Neural cell (in vitro differentiated cells): Measurements from ENCODE around the gene MSX2.

Experiments
- CTCF ChIP-seq: fragments of 450-650 bp; IDR thresholded peaks from 2 replicates; pipeline ENCODE4 v1.5.1; 2014; ENCODE audit warnings: antibody characterized with exemption, mild to moderate bottlenecking, moderate library complexity; ENCODE audit not compliant: poor library complexity, severe bottlenecking
- EP300 ChIP-seq: fragments of 450-650 bp; conservative IDR thresholded peaks from 2 replicates; pipeline ENCODE4 v1.6.1; 2014; ENCODE audit warnings: antibody characterized with exemption, mild to moderate bottlenecking, moderate library complexity; ENCODE audit not compliant: poor library complexity, severe bottlenecking
- EZH2 ChIP-seq: fragments of 200-600, 300-800 bp; shearing (Covaris generic), sonication (generic); IDR thresholded peaks from 2 replicates; pipeline ENCODE4 v1.6.1; 2014; ENCODE audit warnings: antibody characterized with exemption, low read length, borderline replicate concordance, mild to moderate bottlenecking; ENCODE audit not compliant: insufficient read depth, poor library complexity, severe bottlenecking
- MXI1 ChIP-seq: fragments of 450-650 bp; conservative IDR thresholded peaks from 2 replicates; pipeline ENCODE4 v1.6.1; 2014; ENCODE audit warnings: antibody characterized with exemption, mild to moderate bottlenecking; ENCODE audit not compliant: poor library complexity, severe bottlenecking
- POLR2AphosphoS5 ChIP-seq: IDR thresholded peaks from 2 replicates; pipeline ENCODE4 v1.6.1; 2012
- RAD21 ChIP-seq: fragments of 450-650 bp; conservative IDR thresholded peaks from 2 replicates; pipeline ENCODE4 v1.6.1; 2014; ENCODE audit warnings: antibody characterized with exemption, mild to moderate bottlenecking, moderate library complexity
- REST ChIP-seq: IDR thresholded peaks from 2 replicates; pipeline ENCODE4 v1.6.1; 2012; ENCODE audit warnings: borderline replicate concordance
- TAF1 ChIP-seq: IDR thresholded peaks from 2 replicates; pipeline ENCODE4 v1.6.1; 2012; ENCODE audit warnings: low read depth

GRCh38 chr5:174723979-174724483 lies 351 bp upstream of the MSX2 start:
- no peak for TF ChIP-seq CTCF
- TF ChIP-seq EP300 = no peak
- TF ChIP-seq TAF1 = no peak
- TF ChIP-seq POLR2AphosphoS5 = no peak
- TF ChIP-seq EZH2 = no peak
- no peak for TF ChIP-seq RAD21
- TF ChIP-seq REST = no peak
- no peak for TF ChIP-seq MXI1
